Natural killer cell treated with Interleukin-12 subunit alpha and Interleukin-12 subunit beta and Interleukin-15 and Interleukin-18, amount 100 ng/mL, for 72 hours (primary cell): ENCODE results near the gene CHRD. TPM values are rescaled to one million over a fixed set of nuclear protein-coding genes. Genes with fewer than 3 reads are reported as not detected.

ENCODE experiments used
- ATAC-seq, 2 donors: fragments of 150-1000 bp; cut with Tn5 transposase in 1 of 2; sonication (Bioruptor Pico), chemical (Tn5 transposase) in 1 of 2; 2 replicates each; pipeline ENCODE4 v1.10.0; 2021
- DNase-seq: peaks from one replicate; pipeline ENCODE4 v3.0.0; 2022; ENCODE audit warnings: low spot score
- H3K27ac Mint-ChIP-seq, 2 donors: 1 replicate in 1 of 2; 2 replicates in 1 of 2; pipeline ENCODE4 v1.8.0; 2022; ENCODE audit warnings: mixed read lengths in 2 of 2, mild to moderate bottlenecking in 1 of 2, moderate library complexity in 1 of 2
- H3K27me3 Mint-ChIP-seq, 2 donors: 1 replicate in 1 of 2; 2 replicates in 1 of 2; pipeline ENCODE4 v1.8.0; 2022; ENCODE audit warnings: mixed read lengths in 2 of 2
- H3K36me3 Mint-ChIP-seq: one replicate; pipeline ENCODE4 v1.8.0; 2022; ENCODE audit warnings: mixed read lengths
- H3K4me1 Mint-ChIP-seq, 2 donors: 1 replicate in 1 of 2; 2 replicates in 1 of 2; pipeline ENCODE4 v1.8.0; 2022; ENCODE audit warnings: low read depth in 2 of 2, mixed read lengths in 2 of 2, mild to moderate bottlenecking in 1 of 2
- H3K4me3 Mint-ChIP-seq: one replicate; pipeline ENCODE4 v1.8.0; 2022; ENCODE audit warnings: mixed read lengths
- H3K9me3 Mint-ChIP-seq: 2 replicates; pipeline ENCODE4 v1.8.0; 2022; ENCODE audit warnings: mixed read lengths
- total RNA-seq, 2 donors: library from RNA; stranded (reverse); gene quantifications; one replicate each; pipeline ENCODE4 v1.2.3, GENCODE V29; 2022

The CHRD gene
- total RNA-seq, 2 donors from 2014 or later = not detected

GRCh38 chr3:184360929-184361531 lies 18.8 kb upstream of the CHRD start:
- DNase-seq (no peak), ATAC-seq (peak in 1 of 2 donors; percentile 0)
- Mint-ChIP-seq H3K36me3 (peaks cover 11% of the 10 kb centered on the region), H3K4me3 (peak overlapping the region; percentile 89), H3K4me1 (peaks cover 28 to 34% of the 10 kb centered on the region in 2 donors), H3K27me3 (no peaks in the 10 kb centered on the region), H3K9me3 (no peaks in the 10 kb centered on the region), H3K27ac (no peak overlapping the region)

- Mint-ChIP-seq H3K36me3 (peaks cover 12% of the 10 kb centered on the region), H3K4me3 (peak within 1 kb of the TSS; percentile 98), H3K27ac (peak within 1 kb of the TSS; percentile 94 to 99), H3K9me3 (no peaks in the 10 kb centered on the region), H3K4me1 (peaks cover 28 to 34% of the 10 kb centered on the region in 2 donors), H3K27me3 (no peaks in the 10 kb centered on the region)
- peak; percentile 78 for DNase-seq
- ATAC-seq = peak; percentile 67 to 72
These were observed 18.3 kb upstream of the CHRD start, which contains the start of the genes CLCN2 and POLR2H for GRCh38 chr3:184361532-184361931. CLCN2 (minus strand) TSS chr3:184361605; CDS start chr3:184361479, 126 bp downstream. POLR2H (plus strand) TSS chr3:184361710; CDS start chr3:184363493, 1,783 bp downstream.

GRCh38 chr3:184361932-184362667 lies 17.8 kb upstream of the CHRD start:
- Mint-ChIP-seq H3K27ac (peak overlapping the region; percentile 94 to 99), H3K36me3 (peaks cover 17% of the 10 kb centered on the region), H3K4me1 (peaks cover 33 to 40% of the 10 kb centered on the region in 2 donors), H3K4me3 (peak overlapping the region; percentile 98), H3K27me3 (no peaks in the 10 kb centered on the region), H3K9me3 (no peaks in the 10 kb centered on the region)
- DNase-seq (no peak), ATAC-seq (peak; percentile 8 to 17)

- Mint-ChIP-seq H3K4me1 (peaks cover 37 to 40% of the 10 kb centered on the region in 2 donors), H3K4me3 (peak overlapping the region; percentile 98), H3K27ac (peak overlapping the region; percentile 94 to 99), H3K36me3 (peaks cover 25% of the 10 kb centered on the region), H3K9me3 (no peaks in the 10 kb centered on the region), H3K27me3 (no peaks in the 10 kb centered on the region)
- DNase-seq = peak; percentile 99
- peak; percentile 89 to 93 for ATAC-seq
These were observed 16.9 kb upstream of the CHRD start for GRCh38 chr3:184362668-184363546.

GRCh38 chr3:184366619-184367289 lies 13.1 kb upstream of the CHRD start:
- peak overlapping the region in 1 of 2 donors; percentile 14 for H3K27ac Mint-ChIP-seq
- ATAC-seq = no peak
- H3K36me3 Mint-ChIP-seq = peaks cover 41% of the 10 kb centered on the region
- no peaks in the 10 kb centered on the region for H3K27me3 Mint-ChIP-seq
- no peaks in the 10 kb centered on the region for H3K9me3 Mint-ChIP-seq
- DNase-seq = no peak
- peaks cover 33 to 34% of the 10 kb centered on the region in 2 donors for H3K4me1 Mint-ChIP-seq
- no peak overlapping the region for H3K4me3 Mint-ChIP-seq

- H3K27ac Mint-ChIP-seq = no peak overlapping the region
- H3K4me3 Mint-ChIP-seq = no peak overlapping the region
- no peaks in the 10 kb centered on the region for H3K27me3 Mint-ChIP-seq
- peaks cover 41% of the 10 kb centered on the region for H3K36me3 Mint-ChIP-seq
- no peak for DNase-seq
- ATAC-seq = no peak
- H3K9me3 Mint-ChIP-seq = no peaks in the 10 kb centered on the region
- H3K4me1 Mint-ChIP-seq = peaks cover 27 to 28% of the 10 kb centered on the region in 2 donors
These were observed 11.7 kb upstream of the CHRD start for GRCh38 chr3:184368116-184368515.

- ATAC-seq (no peak), DNase-seq (no peak)
- Mint-ChIP-seq H3K27ac (peak overlapping the region in 1 of 2 donors; percentile 45), H3K4me3 (no peak overlapping the region), H3K36me3 (peaks cover 41% of the 10 kb centered on the region), H3K4me1 (peaks cover 21 to 25% of the 10 kb centered on the region in 2 donors), H3K27me3 (no peaks in the 10 kb centered on the region), H3K9me3 (no peaks in the 10 kb centered on the region)
These were observed 11.2 kb upstream of the CHRD start for GRCh38 chr3:184368586-184369183.

- no peak for DNase-seq
- H3K4me1 Mint-ChIP-seq = peaks cover 6 to 12% of the 10 kb centered on the region in 2 donors
- peak overlapping the region in 1 of 2 donors; percentile 34 for H3K27ac Mint-ChIP-seq
These were observed 8.3 kb upstream of the CHRD start for GRCh38 chr3:184371570-184372018.

GRCh38 chr3:184372296-184372821 lies 7.5 kb upstream of the CHRD start:
- H3K4me3 Mint-ChIP-seq = no peak overlapping the region
- no peak for DNase-seq
- peaks cover 22% of the 10 kb centered on the region for H3K36me3 Mint-ChIP-seq
- H3K9me3 Mint-ChIP-seq = no peaks in the 10 kb centered on the region
- H3K27me3 Mint-ChIP-seq = peaks cover 20 to 24% of the 10 kb centered on the region in 2 donors
- no peak overlapping the region for H3K27ac Mint-ChIP-seq
- no peak for ATAC-seq
- H3K4me1 Mint-ChIP-seq = peaks cover 0 to 7% of the 10 kb centered on the region in 2 donors

More at GRCh38 chr3:184371570-184372018, 8.3 kb upstream of the CHRD start:
- Mint-ChIP-seq H3K4me3 (no peak overlapping the region), H3K36me3 (peaks cover 29% of the 10 kb centered on the region), H3K27me3 (peaks cover 14 to 16% of the 10 kb centered on the region in 2 donors), H3K9me3 (no peaks in the 10 kb centered on the region)
- peak; percentile 70 to 82 for ATAC-seq

- H3K9me3 Mint-ChIP-seq = no peaks in the 10 kb centered on the region
- no peak overlapping the region for H3K4me3 Mint-ChIP-seq
- ATAC-seq (no peak), DNase-seq (no peak)
- H3K36me3 Mint-ChIP-seq = peaks cover 16% of the 10 kb centered on the region
- peaks cover 0 to 8% of the 10 kb centered on the region in 2 donors for H3K4me1 Mint-ChIP-seq
- no peak overlapping the region for H3K27ac Mint-ChIP-seq
- H3K27me3 Mint-ChIP-seq = peaks cover 25 to 29% of the 10 kb centered on the region in 2 donors
These were observed 6.9 kb upstream of the CHRD start for GRCh38 chr3:184372911-184373310.

- ATAC-seq = no peak
- peaks cover 0 to 6% of the 10 kb centered on the region in 2 donors for H3K4me1 Mint-ChIP-seq
- H3K9me3 Mint-ChIP-seq = no peaks in the 10 kb centered on the region
- peaks cover 13% of the 10 kb centered on the region for H3K36me3 Mint-ChIP-seq
- no peak for DNase-seq
- no peak overlapping the region for H3K27ac Mint-ChIP-seq
- H3K4me3 Mint-ChIP-seq = no peak overlapping the region
- H3K27me3 Mint-ChIP-seq = peaks cover 29 to 34% of the 10 kb centered on the region in 2 donors
These were observed 6.4 kb upstream of the CHRD start for GRCh38 chr3:184373422-184373821.

GRCh38 chr3:184375747-184376461 lies 4.0 kb upstream of the CHRD start:
- H3K9me3 Mint-ChIP-seq = no peaks in the 10 kb centered on the region
- H3K4me3 Mint-ChIP-seq = no peak overlapping the region
- peaks cover 0 to 13% of the 10 kb centered on the region in 2 donors for H3K4me1 Mint-ChIP-seq
- H3K27me3 Mint-ChIP-seq = peaks cover 40 to 46% of the 10 kb centered on the region in 2 donors
- DNase-seq (no peak), ATAC-seq (no peak)
- H3K27ac Mint-ChIP-seq = no peak overlapping the region
- H3K36me3 Mint-ChIP-seq = no peaks in the 10 kb centered on the region
